Measurements from ENCODE around the gene CDH12. TPM values are rescaled to one million over a fixed set of nuclear protein-coding genes. Genes with fewer than 3 reads are reported as not detected.

Gene CDH12
- total RNA-seq: 36.6 TPM

DNA sequence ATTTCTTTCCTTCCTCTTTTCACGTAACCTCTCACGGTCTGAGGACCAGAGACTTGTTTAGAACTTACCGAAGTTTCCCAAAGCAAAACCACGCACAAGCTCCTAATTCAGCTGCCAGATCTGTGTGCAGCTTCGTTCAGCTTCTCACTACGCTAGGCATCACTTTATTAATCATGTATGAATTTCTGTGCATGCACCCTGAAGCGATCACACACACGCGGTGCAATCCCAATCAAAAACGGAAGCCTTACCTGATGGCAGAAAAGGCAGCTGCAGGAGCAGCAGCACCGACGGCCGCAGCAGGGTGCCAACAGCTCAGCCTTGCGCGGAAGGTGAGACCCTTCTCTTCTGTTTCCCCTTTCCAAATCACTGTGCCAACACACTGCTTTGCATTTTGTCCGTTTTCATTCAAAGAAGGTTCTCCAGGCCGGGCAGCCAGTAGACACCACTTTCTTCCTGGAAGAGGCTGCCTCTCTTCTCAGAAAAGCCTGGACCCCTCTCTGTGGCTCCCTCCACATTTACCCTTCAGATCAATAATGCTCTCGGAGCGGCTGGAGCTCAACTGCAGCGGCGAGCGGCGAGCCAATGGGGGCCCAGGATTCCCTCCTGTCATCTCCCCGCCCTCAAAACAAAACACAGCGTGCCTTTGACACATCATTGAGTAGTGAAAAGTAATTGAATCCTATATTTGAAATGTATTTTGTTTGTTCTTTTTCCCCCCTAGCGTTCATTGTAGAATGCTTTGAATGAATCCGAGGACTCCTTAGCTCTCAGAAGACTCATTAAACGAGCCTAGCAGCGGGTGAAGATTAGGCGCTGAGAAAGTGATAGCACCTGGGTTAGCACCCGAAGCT, at the start of gene CDH12:
Gene CDH12 (minus strand): TSS at position 538 of the 854 bp plus-strand sequence.

